Measurements from ENCODE around the gene ZFAND5. TPM values are rescaled to one million over a fixed set of nuclear protein-coding genes. Genes with fewer than 3 reads are reported as not detected.

ZFAND5 gene
- total RNA-seq, 1 donor from 2014 or later = 105 TPM

GRCh38 chr9:72333197-72333596 is 31.8 kb downstream of the ZFAND5 start:
- DNase-seq (ENCODE audit: low read depth) = no peak
- no peak overlapping the region for H3K4me3 ChIP-seq (ENCODE audit: low read depth, low read length)
- TF ChIP-seq CTCF (conservative IDR thresholded peaks at IDR 0.05; ENCODE audit: low read depth, low read length) = no peak

DNA sequence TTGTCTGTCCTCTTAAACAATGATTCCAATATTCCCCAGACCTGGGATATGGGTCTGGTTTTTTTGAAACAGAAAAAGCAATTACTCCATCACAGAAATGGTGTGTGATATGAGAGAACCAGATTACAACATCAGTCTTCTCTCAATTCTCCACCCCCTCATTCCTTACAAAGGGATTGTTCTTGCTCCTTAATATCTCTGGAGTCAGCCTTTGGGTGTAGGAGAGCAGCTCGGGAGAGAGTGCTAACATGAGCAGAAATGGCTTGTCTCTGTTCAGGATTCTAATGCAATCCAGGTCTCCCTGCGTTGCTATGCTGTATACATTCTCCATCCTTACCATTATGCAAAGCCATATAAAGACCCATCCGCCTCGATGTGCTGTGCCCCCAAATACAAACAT is 32.7 kb downstream of the ZFAND5 start:
- H3K4me3 ChIP-seq (ENCODE audit: low read depth, low read length) = no peak overlapping the region
- no peak for DNase-seq (ENCODE audit: low read depth)
- no peak for TF ChIP-seq CTCF (conservative IDR thresholded peaks at IDR 0.05; ENCODE audit: low read depth, low read length)

DNA sequence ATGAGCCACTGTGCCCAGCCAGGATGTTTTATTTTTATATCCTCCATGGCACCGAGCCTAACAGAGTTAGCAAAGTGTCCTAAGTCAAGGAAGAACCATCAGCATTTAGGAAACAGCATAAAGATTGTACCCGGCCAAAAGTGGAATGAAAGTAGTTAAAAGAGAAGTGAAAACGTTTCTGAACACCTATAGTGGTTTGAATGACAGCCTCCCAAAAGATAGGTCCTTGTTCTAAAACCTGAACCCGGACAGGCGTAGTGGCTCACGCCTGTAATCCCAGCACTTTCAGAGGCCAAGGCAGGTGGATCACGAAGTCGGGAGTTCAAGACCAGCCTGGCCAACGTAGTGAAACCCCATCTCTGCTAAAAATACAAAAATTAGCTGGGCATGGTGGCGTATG is 37.4 kb downstream of the ZFAND5 start:
- no peak for TF ChIP-seq CTCF (conservative IDR thresholded peaks at IDR 0.05; ENCODE audit: low read depth, low read length)
- no peak overlapping the region for H3K4me3 ChIP-seq (ENCODE audit: low read depth, low read length)
- no peak for DNase-seq (ENCODE audit: low read depth)

GRCh38 chr9:72326641-72327040 is 38.4 kb downstream of the ZFAND5 start:
- no peak for TF ChIP-seq CTCF (conservative IDR thresholded peaks at IDR 0.05; ENCODE audit: low read depth, low read length)
- DNase-seq (ENCODE audit: low read depth) = no peak
- H3K4me3 ChIP-seq (ENCODE audit: low read depth, low read length) = no peak overlapping the region

DNA sequence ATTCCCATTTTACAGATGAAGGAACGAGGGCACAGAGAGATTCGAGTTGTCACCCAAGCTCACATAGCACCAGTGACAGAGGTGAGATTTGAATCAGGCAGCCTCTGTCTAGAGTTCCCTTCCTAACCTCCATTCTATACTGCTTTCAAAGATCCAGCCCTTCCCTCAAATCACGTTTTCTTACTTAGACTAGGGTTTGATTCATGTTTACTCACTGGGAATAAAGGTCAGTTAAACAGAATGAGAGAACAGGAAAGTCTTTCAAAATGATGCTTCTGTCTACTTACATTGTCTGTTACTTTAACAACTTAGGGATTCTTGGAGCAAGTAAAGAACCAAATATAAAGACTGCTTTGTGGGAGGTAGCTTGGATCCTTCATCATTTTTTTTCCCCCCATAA is 40.0 kb downstream of the ZFAND5 start:
- no peak overlapping the region for H3K4me3 ChIP-seq (ENCODE audit: low read depth, low read length)
- no peak for TF ChIP-seq CTCF (conservative IDR thresholded peaks at IDR 0.05; ENCODE audit: low read depth, low read length)
- DNase-seq (ENCODE audit: low read depth) = no peak

DNA sequence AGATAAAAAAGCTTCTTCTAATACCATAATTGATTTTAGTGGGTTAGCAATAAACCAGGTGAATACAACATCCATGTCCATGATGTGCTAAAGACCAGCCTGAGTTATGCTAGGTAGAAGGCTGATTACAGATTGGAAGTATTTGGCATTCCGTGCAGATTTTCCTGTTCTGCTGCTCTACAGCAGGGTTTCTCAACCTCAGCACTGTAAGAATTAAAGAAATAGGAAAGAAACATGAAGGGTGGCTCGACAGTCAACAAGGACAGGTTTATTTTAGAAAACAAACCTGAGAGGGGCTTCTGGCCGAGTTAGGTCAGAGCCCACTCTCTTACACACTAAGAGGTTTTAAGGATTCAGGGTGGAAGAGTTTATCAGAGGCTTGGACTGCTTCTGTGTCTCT is 42.3 kb downstream of the ZFAND5 start:
- no peak for DNase-seq (ENCODE audit: low read depth)
- no peak overlapping the region for H3K4me3 ChIP-seq (ENCODE audit: low read depth, low read length)
- TF ChIP-seq CTCF (conservative IDR thresholded peaks at IDR 0.05; ENCODE audit: low read depth, low read length) = no peak

DNA sequence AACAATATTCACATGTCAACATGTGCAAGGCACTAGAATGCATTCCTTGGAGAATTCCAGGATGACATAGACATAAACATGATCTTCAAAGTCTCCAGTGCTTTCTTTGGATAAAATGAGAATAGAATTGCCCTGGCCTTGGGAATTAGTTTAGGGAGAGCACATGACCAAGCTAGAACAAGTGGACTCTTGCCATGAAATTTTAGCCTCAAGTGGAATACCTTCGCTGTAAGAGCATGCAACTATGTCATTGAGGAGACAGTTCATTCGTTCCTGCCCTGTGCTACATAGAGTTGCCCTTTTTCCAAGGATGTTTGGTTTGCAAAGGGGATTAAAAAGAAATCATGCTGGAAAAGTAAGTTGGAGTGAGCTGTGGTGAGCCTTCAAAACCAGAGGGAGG is 42.7 kb downstream of the ZFAND5 start:
- no peak for DNase-seq (ENCODE audit: low read depth)
- TF ChIP-seq CTCF (conservative IDR thresholded peaks at IDR 0.05; ENCODE audit: low read depth, low read length) = no peak
- no peak overlapping the region for H3K4me3 ChIP-seq (ENCODE audit: low read depth, low read length)

Data from epithelial cell of proximal tubule (primary cell).